Activated T-cell treated with anti-CD3 and anti-CD28 coated beads for 48 hours (primary cell): Measurements from ENCODE around the gene FLYWCH1.

Experiments
- DNase-seq: peaks from one replicate; pipeline ENCODE4 v3.0.0-alpha.2; 2020; ENCODE audit warnings: low read depth

FLYWCH1 gene

DNA sequence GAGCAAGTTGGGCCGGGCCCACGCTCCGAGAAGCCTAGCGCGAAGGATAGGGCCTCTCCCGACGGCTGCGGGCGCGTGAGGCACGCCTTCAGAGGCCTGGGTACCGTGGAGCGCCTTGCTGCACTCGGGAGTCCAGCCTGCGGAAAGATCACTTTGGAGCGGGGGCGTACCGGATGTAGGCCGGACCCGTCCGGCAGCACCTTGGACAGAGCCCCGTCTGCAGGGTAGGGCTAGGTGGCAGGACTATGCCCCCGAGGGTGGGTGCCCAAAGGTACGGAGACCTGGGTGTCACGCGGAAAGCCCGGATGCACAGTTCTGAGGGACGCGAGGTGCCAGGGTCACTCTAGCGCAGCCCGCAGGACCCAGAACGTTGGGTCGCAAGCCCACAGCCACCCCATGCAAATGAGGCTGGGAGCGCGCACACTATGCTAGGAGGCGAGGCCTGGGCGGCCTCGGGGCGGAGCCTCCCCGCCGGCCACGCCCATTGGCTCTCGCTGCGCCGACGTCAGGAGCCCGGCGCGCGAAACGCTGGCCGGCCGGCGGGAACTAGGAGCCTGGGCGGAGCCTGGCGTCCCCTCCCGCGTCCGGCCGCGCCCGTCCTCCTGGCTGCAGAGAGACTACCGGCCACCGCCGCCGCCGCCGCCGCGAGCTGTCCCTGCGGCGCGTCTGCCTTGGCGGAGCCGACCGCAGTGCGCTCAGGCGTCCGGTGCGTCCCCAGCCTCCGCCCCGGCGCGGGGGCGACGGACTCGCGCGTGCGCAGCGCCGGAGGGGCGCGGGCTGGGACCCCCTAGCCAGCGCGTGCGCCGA, 57.2 kb downstream of the FLYWCH1 start, which contains the start of gene PAQR4:
Gene PAQR4 (plus strand): TSS at position 611 of the 807 bp plus-strand sequence. CDS start 327 bp downstream, outside the sequence.
- peak; percentile 88 for DNase-seq

DNA sequence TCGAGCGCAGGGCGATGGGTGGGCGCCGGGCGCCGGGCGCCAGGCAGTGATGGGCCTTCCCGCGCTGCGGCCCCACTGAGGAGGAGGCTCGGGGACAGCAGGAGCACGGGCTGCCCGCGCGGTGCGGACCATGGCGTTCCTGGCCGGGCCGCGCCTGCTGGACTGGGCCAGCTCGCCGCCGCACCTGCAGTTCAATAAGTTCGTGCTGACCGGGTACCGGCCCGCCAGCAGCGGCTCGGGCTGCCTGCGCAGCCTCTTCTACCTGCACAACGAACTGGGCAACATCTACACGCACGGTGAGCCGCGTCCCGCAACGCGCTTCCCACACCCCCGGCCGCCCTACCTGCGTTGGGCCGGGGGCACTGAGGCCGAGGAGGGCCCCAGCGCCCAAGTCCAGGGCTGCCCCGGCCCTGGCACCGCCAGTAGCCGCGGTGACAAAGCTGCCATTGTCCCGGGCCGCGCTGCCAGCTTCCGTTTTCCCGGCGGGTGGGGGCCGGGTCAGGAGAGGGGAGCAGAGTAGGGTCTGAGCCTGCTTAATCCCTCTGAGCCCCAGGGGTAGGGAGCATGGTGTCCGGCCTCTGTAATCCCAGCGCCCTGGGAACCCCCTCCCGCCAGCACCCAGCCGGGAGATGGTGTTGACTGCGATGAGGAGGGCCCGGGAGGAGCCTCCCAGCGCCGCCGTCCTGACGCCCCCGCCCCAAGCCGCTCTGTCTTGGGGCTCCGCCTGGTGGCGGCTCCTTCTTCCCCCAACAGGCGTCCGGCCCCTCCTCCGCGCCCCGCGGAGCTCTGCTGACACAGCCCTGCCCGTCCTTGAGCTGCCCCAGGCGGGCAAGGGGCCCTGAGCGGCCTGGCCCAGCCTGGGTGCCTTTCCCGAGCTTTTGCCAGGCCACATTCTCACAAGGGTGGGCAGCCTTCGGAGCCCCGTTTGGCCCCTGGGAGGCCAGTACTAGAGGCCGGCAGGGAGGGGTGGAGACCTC, 58.1 kb downstream of the FLYWCH1 start:
- DNase-seq: peak; percentile 89

DNA sequence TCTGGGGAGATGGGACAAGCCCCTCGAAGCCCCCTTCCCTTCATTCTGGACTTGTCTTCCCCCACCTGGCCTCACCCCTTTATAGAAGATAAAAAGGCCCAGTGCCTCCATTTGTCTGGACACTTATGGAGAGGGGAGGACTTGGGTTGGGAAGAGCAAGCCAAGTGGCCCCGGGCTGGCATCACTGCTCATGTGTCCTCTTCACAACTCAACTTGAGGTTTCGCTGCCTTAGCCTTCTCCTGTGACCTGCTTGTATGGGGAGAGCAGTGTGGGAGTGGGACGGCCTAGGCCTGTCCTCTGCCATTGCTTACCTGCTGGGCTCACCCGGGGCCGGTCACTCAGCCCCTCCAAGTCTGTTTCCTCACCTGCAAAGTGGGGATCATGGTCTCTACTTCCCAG, 58.8 kb downstream of the FLYWCH1 start:
- no peak for DNase-seq

DNA sequence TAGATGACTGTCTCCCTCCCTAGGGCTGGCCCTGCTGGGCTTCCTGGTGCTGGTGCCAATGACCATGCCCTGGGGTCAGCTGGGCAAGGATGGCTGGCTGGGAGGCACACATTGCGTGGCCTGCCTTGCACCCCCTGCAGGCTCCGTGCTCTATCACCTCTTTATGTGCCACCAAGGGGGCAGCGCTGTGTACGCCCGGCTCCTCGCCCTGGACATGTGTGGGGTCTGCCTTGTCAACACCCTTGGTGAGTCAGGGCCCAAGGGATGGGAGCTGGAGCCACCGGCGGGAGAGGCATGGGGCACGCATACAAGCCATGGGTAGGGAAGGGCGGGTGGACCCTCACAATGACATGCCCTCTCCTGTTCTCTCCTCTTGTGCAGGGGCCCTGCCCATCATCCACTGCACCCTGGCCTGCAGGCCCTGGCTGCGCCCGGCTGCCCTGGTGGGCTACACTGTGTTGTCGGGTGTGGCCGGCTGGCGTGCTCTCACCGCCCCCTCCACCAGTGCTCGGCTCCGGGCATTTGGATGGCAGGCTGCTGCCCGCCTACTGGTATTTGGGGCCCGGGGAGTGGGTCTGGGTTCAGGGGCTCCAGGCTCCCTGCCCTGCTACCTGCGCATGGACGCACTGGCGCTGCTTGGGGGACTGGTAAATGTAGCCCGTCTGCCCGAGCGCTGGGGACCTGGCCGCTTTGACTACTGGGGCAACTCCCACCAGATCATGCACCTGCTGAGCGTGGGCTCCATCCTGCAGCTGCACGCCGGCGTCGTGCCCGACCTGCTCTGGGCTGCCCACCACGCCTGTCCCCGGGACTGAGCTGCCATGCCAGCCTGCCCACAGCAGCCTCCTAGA, 59.6 kb downstream of the FLYWCH1 start:
- DNase-seq: no peak

DNA sequence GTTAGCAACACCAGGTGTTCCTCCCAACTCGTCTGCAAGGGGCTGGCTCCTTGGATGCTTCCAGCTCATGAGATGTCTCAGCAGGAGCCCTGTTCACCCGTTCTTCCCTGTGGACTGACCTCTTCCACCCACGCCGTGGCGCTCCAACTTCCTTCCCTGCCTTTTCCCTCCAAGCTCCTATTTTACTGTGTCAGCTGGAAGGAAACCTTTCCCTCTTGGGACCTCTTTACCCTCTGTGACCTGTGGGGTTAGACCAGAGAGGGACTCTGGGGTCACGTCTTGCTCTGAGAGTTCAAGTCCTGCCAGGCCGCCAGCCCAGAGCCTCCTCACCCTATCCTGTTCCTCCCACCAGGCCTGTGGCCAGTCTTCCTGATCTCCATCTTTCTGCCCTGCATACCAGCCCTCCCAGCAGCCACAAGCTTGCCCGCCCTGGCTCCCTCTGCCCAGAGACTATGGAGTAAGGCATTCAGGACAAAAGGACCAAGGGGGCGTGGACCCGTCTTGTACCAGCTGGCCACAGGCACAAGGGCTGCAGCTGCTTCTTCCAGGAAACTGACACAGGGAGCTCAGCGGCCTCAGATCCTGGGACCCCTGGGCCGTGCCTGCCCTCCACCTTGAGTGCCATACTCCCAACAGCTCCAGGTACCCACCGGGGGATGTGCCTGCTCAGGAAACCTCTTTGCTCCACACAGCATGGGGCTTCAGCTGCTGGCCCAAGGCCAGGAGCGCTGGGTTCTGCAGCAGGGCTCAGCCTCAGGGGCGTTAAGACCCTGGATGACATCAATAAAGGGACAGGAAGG, 60.5 kb downstream of the FLYWCH1 start:
- no peak for DNase-seq

DNA sequence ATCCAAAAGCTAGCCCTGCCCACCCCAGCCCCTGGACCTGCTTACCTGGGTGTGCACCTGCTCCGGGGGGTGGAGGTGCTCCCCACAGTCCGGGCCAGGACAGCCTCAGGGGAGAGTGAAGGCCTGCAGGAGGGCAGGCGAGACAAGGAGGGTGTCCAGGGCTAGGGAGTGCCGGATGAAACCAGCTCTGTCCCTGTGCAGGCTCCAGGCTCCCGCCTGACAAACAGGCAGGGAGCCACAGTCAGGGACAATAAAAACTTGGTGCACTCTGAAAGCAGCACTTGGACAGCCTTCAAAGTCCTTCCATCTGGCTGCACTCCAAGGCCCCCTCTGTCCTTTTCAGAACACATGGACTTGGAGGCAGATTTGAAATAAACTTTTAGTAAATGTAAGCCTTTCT, 61.4 kb downstream of the FLYWCH1 start:
- no peak for DNase-seq

DNA sequence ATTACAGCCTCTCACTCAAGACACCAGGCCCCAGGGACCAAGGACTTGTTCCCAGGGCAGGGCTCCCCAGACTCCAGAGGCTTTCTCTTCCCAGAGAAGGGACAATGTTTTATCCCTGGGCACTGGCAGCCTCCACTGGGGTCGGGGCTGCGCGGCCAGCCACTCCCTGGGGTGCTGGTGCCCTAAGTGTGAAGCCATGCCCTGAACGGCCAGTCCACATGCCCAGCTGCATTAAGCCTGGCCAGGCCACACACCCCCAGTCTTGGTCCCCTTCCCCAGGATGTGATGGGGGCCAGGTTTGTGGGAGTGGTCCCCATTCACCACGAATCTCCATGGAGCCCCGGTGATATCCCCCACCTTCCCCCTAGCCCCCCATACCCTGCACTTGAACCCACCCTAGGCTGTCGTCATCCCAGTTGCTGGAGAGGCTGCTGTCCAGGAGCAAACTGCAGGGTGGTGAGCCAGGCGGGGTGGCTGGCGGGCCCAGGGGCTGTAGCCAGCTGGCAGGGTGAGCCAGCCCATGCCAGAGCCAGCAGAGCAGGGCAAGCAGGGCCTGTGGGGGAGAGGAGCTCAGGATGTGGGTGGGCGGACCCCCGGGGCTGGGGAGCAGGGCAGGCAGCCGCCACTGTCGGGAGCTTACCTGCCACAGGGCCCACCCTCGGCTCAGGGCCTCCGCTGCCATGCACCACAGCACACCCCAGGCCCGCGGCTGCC, 62.0 kb downstream of the FLYWCH1 start:
- no peak for DNase-seq

DNA sequence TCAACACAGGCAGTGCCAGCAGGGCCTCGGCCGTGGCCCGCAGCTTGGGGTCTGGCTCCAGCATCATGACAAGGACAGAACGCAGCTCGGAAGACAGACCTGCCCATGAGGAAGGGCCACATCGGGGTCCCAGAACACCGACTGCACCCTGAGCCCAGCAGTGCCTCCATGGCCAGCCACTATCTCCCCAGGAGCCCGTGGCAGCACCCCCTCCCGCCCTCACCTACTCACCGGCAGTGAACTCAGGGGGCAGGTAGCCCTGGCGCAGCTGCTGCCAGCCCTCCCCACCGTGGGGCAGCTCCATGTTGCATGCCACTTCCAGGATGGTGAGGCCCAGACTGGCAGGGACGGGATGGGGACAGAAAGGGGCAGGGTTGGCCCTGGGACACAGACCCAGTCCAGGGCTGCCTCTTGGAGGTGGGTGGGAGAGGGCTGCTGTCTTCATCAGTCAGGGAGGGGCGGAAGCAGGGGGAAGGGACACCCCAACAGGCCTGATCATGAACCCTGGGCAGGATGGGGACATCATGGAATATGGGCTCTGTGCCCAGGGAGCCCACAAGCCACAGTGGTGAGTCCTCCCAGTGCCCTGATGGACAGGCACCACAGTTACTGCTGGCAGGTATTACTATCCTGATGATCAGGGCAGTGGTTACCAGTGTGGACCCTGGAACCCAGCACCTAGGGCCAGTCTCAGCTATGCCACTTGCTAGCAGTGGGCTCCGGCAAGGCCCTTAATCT, 62.8 kb downstream of the FLYWCH1 start:
- no peak for DNase-seq

DNA sequence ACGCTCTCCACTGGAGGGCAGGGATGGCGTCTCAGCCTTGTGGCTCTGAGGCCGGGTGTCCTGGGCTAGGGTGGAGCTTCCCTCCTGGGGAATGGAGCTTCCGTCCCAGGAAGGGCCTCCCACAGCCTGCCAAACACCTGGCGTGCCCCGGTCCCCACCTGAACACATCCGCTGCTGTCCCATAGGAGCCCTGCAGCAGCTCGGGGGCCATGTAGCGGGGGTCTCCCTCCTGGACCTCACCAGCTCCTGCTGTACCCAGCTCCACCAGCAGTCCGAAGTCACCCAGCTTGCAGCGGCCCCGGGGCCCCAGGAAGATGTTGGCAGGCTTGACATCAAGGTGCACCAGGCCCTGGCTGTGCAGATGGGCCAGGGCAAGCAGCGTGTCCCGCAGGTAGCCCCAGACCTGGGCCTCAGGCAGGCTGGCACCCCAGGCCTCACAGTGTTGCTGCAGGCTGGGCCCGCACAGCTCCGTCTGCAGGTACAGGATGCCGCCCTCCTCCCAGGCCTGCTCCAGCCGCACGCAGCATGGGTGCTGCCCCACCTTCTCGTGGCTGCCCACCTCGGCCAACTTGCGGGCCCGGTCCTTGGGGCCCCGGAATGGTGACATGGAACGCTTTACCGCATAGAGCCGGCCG, 63.5 kb downstream of the FLYWCH1 start:
- no peak for DNase-seq

DNA sequence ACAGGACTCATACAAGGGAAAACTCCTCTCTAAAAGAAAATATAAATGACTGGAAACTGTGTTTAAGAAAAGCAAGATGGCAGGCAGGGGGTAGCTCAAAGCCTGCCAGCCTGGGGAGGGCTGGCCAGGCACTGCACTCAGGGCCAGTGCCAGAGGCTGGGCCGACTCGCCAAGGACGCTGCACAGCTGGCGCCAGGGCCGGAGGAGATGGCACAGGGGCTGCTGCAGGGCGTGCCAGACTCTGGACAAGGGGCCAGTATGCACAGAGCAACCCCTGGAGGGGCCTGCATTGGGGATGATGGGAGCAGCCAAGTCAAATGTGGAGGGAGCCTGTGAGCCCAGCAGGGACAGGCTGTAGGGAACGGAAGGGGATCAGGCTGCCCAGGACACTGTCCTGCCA, 64.5 kb downstream of the FLYWCH1 start:
- DNase-seq: no peak

DNA sequence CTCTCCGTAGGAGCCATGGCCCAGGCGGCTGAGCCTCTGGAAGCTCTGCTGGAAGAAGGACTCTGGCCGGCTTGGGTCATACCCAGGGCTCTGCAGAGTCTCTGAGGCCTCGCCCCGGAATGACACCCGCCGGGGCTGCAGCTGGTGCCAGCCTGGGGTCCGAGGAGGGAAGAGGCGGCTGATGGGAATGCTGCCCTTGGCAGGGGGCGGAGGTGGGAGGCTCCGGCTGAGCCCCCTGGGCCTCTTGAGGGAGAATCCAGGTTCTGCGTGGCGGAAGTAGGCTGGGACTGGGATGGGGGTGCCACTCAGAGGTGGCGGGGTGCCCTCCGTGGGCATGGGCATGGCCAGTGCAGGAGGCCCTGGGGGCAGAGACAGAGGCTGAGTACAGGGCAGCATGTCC, 64.9 kb downstream of the FLYWCH1 start:
- DNase-seq: no peak

DNA sequence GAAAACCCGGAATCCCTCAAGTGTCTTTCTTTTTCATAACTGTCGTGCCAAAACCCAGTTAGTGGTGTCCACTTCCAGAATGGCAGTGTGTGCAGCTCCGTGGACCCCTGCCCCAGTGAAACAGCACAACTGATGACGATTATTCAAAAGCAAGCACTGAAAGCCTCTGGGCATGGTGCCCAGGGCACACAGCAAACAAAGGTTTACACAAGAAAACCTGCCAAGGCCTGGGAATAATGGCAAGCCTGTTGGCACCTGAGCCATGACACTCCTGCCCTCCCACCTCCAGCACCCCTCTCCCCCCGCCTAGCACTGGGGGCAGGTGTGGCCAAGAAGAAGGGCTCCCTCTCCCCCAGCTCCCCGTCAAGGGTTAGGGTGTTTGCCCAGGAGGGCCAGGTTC, 65.7 kb downstream of the FLYWCH1 start:
- no peak for DNase-seq

DNA sequence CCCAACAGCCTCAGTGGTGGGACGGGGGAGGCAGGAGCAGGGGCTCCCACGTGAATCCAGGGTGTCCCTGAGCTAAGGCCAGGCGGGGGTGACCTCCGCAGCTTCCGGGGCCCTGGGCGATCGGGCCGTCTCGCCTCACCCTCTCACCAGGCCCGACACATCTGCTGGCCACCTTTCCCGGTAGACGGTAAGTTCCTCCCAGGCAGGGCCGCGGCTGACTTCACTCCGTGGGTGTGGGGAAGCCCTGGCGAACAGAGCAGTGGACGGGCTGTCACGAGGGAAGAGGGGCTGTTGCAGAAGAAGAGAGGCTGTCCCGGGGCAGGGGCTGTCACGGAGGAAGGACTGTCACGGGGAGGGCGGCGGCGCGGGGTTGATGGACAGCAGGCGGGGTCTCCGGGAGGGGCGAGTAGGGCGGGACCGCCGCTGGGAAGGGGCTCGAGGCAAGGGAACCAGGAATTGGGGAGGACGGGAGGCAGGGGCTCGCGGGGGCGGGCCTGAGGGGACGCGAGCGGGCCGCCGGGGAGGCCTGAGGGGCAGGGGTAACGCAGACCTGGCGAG, 68.0 kb downstream of the FLYWCH1 start:
- DNase-seq: no peak

DNA sequence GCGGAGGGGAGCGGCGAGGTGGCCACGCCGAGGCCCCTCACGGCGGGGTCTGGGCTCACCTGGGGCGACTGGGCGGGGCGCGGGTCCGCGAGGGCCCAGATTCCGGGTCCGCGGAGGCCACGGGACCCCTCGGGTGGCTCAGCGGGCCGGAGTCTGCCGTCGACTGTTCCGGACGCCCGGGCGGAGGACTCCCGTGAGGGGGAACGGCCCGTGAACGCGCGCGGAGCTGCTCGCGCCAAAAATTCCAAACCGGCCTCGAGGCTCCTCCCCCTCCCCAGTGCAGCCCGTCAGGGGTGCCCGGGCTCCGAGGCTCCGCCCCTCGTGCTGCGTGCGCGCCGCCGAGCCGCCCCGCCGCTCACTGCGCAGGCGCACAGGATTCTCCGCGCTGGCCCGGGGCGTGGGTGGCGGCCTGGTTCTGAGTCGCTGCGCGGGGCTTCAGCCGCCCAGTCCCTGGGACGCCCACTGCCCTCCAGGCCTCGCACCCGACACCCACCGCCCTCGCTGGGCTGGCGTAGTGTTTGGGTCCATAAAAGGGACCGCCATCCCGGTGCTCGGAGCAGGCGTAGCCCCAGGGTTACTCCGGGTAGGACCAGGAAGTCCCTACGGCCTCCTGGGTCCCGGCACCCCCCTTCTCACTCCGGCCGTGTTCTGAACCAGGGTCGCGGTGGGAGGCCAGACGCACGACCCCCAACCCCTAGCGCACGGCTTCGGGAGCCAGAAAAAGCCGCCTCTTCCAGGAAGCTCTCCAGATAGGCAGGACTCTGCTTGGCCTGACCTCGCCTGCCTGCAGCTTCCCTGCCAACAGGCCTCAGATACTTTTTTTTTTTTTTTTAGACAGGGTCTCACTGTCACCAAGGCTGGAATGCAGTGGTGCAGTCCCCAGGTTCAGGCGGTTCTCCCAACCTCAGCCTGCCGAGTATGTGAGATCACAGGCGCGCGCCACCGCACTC, 68.8 kb downstream of the FLYWCH1 start, which contains the start of gene PKMYT1:
Gene PKMYT1 (minus strand): TSS at position 220 of the 950 bp plus-strand sequence. CDS start 789 bp downstream, outside the sequence.
- peak; percentile 98 for DNase-seq

DNA sequence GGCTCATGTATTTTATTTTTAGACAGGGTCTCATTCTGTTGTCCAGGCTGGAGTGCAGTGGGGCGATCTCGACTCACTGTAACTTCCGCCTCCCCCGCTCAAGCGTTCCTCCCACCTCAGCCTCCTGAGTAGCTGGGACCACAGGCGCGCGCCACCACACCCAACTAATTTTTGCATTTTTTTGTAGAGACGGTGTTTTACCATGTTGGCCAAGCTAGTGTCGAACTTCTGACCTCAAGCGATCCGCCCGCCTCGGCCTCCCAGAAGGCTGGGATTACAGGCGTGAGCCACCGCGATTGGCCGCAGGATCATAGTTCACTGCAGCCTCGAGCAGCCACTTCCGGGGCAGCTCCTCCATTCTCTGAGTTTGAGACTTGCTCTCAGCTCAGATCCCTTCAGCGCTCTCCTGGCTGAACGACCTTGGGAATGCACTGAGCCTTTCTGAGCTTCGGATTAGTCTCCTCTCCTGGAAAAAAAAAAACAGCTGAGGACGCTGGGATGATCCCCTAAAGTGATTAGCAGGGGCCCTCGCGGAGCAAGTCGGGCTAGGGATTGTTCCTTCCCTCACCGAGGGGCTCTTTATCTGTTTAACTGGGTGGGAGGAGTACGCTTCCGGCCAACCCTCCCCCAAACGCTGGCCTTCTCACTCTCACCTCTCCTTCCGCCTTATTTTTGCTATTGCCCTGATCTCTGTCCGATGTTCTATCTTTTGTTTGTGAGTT, 69.6 kb downstream of the FLYWCH1 start:
- DNase-seq: no peak

DNA sequence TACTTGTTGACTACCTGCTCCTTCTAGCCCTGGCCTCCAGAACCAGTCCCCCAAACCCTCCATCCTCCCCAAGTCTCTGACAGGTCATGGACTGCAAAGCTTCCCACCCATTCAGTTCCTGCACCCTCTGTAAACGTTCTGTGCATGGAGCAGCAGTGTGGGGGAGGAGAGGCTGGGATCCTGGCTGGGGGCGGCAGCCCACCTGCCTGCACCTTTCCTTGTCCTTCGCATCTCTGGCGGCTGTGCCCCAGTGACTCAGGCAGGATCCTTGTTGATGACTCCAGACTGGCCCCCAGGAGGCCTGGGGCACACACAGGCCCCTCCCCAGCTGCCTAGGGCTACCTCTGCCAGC, 70.1 kb downstream of the FLYWCH1 start:
- no peak for DNase-seq

DNA sequence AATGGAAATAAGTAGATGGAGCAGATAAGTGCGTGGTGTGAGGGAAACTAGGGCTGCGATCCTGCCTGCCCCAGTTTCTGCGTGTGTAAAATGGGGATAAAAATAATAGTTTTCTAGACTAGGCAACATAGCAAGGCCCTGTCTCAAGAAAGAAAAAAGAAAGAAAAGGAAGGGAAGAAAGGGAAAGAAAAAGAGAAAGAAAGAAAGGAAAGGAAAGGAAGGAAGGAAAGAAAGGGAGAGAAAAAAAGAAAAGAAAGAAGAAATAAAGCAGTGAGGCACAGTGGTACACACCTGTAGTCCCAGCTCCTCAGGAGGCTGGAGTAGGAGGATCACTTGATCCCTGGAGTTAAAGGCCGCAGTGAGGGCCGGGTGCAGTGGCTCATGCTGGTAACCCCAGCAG, 70.7 kb downstream of the FLYWCH1 start:
- no peak for DNase-seq
